ENCODE results near the gene EIF5. TPM values are rescaled to one million over a fixed set of nuclear protein-coding genes. Genes with fewer than 3 reads are reported as not detected.

The EIF5 gene
- total RNA-seq, 1 donor from 2014 or later = 186 TPM

DNA sequence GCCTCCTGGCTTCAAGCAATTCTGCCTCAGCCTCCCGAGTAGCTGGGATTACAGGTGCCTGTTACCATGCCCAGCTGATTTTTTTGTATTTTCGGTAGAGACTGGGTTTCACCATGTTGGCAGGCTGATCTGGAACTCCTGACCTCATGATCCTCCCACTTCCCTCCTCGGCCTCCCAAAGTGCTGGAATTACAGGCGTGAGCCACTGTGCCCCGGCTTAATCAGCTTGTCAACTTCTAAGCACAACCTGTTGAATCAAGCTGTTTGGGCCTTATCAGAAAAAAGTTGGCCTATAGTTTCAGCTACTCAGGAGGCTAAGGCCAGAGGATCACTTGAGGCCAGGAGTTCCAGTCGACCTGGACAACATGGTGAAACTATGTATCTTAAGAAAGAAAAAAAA, 59.0 kb downstream of the EIF5 start:
- no peaks in the 10 kb centered on the region for H3K36me3 ChIP-seq
- no peak overlapping the region for H3K4me3 ChIP-seq
- intact Hi-C loops (cut with DNase I) = no loop called here
- DNase-seq (ENCODE audit: extremely low spot score in 2 of 2) = no peak
- no peaks in the 10 kb centered on the region for H3K27me3 ChIP-seq
- peak overlapping the region; percentile 67 for H3K27ac ChIP-seq
- TF ChIP-seq, protein P1, sequence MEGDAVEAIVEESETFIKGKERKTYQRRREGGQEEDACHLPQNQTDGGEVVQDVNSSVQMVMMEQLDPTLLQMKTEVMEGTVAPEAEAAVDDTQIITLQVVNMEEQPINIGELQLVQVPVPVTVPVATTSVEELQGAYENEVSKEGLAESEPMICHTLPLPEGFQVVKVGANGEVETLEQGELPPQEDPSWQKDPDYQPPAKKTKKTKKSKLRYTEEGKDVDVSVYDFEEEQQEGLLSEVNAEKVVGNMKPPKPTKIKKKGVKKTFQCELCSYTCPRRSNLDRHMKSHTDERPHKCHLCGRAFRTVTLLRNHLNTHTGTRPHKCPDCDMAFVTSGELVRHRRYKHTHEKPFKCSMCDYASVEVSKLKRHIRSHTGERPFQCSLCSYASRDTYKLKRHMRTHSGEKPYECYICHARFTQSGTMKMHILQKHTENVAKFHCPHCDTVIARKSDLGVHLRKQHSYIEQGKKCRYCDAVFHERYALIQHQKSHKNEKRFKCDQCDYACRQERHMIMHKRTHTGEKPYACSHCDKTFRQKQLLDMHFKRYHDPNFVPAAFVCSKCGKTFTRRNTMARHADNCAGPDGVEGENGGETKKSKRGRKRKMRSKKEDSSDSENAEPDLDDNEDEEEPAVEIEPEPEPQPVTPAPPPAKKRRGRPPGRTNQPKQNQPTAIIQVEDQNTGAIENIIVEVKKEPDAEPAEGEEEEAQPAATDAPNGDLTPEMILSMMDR (IDR thresholded peaks at IDR 0.05) = no peak
- TF ChIP-seq POLR2AphosphoS5 (IDR thresholded peaks at IDR 0.05; ENCODE audit: insufficient read depth in 1 of 2, low read depth in 1 of 2) (no peak), POLR2A (IDR thresholded peaks at IDR 0.05) (no peak)
- peaks cover 79% of the 10 kb centered on the region for H3K4me1 ChIP-seq
- no peaks in the 10 kb centered on the region for H3K9me3 ChIP-seq

DNA sequence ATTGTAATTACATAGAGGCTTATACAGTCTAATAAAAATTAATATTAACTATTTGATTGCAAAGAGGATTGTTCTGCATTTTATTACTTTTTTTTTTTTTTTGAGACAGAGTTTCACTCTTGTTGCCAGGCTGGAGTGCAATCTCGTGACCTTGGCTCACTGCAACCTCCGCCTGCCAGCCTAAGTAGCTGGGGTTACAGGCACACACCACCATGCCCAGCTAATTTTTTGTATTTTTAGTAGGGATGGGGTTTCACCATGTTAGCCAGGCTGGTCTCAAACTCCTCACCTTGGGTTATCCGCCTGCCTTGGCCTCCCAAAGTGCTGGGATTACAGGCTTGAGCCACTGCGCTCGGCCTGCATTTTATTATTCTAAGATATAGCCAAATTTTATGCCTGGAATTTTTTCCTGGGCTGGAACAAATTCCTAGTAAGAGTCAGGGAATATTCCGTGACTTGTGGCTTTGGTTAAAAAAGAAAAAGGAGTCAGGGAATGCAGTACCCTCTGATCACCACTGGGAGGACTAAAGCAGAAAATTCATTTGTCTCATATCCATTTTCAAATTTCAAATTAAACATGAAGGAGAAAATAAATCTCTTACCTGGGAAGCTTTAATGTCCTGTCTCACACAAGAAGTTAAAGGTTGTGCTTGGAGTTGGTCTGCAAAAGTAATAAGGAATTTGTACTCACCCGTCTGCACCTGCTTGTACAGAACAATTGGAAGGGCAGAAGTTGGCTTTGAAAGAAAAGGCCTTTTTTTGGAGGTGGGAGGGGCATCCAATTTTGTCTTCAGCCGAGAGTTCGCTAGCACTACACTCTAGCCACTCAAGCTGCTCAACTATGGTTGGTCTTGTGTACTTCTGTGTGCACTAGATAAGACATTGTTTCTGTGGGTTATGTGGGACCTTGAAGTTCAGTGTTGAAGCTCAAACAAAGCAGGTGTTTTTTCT, 59.9 kb downstream of the EIF5 start:
- Histone ChIP-seq H3K27me3 (no peaks in the 10 kb centered on the region), H3K4me1 (peaks cover 79% of the 10 kb centered on the region), H3K9me3 (no peaks in the 10 kb centered on the region), H3K27ac (peak overlapping the region; percentile 67), H3K36me3 (no peaks in the 10 kb centered on the region), H3K4me3 (no peak overlapping the region)
- intact Hi-C loops (cut with DNase I) = no loop called here
- TF ChIP-seq, protein P1 (IDR thresholded peaks at IDR 0.05) = peak; percentile 31 to 71 (median 69)
- TF ChIP-seq POLR2A (IDR thresholded peaks at IDR 0.05) (no peak), POLR2AphosphoS5 (IDR thresholded peaks at IDR 0.05; ENCODE audit: insufficient read depth in 1 of 2, low read depth in 1 of 2) (no peak)
- DNase-seq (ENCODE audit: extremely low spot score in 2 of 2) = no peak

Small RNA genes within 50 kb of the gene (small RNA-seq; reads per million reads assigned to genes)
- 18.5 reads per million, percentile 95 among the genes with 10 or more reads in this experiment for gene SNORA28

Other genes starting within 250 kb of the EIF5 start
- gene EXOC3L4, start 239.5 kb upstream of the EIF5 start, total RNA-seq = 8.6 TPM
- 82.7 TPM for gene TNFAIP2, start 210.8 kb upstream of the EIF5 start, total RNA-seq
- 77.6 TPM for gene MARK3, start 51.2 kb downstream of the EIF5 start, total RNA-seq
- gene CKB, start 188.6 kb downstream of the EIF5 start, total RNA-seq = 179 TPM
- gene TRMT61A, start 195.0 kb downstream of the EIF5 start, total RNA-seq = 17.7 TPM
- 21.6 TPM for gene BAG5, start 228.4 kb downstream of the EIF5 start, total RNA-seq
- gene COA8, start 228.7 kb downstream of the EIF5 start, total RNA-seq = 17.2 TPM